ENCODE data around the gene GLRX2.
"Not testable (repeated sequence)": the region's sequence is repeated elsewhere in the genome, so short reads cannot be mapped to it uniquely, and the experiment has no call there.

The GLRX2 gene

GRCh38 chr1:193104907-193105820 is at the start of gene GLRX2:
TSS of gene GLRX2 (minus strand) at chr1:193105414. CDS start at chr1:193105382, 32 bp downstream.
- DNase-seq: peak; percentile 94

DNA sequence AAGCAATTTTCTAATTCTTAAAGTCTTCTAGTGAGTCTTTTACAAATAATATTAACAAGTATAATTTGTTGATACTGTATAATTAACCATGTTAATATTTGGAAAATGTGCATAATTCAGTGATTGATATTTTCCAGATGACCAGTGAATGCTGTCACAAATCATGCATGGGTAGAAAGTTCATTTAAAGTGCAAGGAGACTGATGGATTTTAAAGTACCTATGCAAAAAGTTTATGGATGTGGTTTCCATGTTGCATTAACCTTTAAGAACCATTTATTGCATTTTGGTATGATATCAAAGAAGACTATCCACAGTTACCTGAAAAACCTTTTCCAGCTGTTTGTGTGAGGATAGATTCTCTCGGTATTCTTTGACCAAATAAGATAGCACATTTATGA is 39.8 kb upstream of the GLRX2 start:
- DNase-seq: no peak

DNA sequence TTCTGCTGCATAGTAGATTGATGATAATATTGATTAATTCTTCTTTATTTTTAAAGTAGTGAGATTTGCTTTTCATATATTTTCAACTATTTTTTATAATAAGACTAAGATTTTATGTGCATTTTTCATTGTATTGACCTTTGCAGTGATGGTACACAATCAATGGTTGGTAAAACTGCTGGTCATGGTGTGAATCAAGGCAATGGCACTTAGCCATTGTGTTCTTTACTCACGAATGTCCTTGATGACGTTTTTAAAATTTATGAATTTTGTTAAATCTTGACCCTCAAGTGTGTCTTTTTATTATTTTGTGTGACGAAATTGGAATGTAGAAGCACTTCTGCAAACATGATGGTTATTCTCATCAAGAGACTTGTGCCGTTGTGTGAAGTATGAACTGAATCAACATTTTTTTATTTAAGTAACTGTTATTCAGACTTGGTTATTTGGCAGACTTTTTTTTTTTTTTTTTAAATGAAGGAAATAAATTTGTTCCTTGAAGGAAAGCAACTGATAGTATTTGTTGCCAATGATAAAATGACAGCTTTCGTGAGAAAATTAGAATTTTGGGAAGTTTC is 39.2 kb upstream of the GLRX2 start:
- no peak for DNase-seq

GRCh38 chr1:193143285-193143684 is 38.1 kb upstream of the GLRX2 start:
- DNase-seq: peak; percentile 35

- DNase-seq: no peak
Measured at GRCh38 chr1:193142409-193142808, 37.2 kb upstream of the GLRX2 start.

DNA sequence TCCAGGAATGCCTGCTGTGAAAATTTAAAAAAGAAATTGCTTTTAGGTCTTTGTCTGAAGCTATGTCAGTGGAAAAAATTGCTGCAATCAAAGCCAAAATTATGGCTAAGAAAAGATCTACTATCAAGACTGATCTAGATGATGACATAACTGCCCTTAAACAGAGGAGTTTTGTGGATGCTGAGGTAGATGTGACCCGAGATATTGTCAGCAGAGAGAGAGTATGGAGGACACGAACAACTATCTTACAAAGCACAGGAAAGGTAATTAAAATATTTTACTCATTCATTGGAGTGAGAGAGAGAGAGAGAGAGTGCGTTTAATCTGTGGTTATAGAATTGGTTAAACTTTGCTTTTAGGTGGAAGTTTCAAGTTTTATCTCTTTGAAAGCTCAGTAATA is 36.6 kb upstream of the GLRX2 start:
- no peak for DNase-seq

GRCh38 chr1:193140254-193140653 is 35.0 kb upstream of the GLRX2 start:
- DNase-seq: no peak

DNA sequence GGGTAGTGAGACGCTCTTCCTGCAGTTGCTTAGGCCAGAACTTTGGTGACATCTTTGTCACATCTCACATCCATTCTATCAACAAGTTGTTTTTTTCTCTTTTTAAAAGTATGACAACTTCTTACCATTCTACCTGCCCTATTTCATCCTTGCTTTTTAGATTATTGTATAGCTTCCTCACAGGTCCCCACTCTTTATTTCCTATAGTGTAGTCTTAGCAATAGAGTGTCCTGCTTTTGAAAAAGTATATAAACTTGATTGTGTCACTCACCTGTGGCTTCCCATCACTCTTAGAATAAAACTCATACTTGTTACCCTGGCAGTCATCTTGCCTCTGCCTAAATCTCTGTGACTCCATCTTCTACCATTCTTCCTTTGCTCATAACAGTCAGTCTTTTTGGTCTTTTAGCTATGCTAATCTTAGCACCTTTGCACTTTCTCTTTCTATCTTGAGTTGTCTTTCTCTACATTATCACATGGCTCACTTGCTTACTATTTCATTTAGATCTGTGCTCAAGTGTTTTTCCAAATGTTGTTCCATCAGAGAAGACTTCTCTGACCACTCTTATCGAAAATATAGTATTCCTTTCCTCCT is 26.1 kb upstream of the GLRX2 start:
- DNase-seq: no peak

DNA sequence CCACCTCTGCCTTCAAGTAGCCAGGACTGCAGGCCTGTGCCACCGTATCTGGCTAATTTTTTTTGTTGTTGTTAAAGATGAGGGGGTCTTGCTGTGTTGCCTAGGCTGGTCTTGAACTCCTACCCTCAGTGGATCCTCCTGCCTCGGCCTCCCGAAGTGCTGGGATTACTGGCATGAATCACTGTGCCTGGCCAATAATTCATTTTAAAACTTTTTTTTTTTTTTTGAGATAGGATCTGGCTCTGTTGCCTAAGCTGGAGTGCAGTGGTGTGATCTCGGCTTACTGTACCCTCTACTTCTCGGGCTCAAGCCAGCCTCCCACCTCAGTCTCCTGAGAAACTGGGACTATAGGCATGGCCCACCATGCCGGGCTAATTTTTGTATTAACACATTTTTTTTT is 20.2 kb upstream of the GLRX2 start:
- no peak for DNase-seq

DNA sequence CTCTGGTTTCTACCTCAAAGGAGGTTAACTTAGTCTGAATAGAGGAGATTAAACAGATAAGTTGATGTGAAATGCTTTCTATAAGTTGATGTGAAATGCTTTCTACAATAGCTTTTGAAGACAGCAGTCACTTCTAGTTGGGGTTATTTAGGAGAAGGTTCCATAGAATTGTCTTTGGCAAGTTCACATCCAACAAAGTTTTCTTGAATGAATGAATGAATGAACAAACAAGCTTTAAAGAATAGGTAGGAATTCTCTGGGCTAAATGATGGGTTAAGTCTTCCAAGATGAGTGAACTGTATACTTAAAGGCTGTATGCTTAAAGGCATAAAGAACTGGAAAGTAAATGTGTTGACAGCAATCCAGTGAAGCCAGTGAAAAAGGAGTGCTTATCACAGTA is 18.5 kb upstream of the GLRX2 start:
- DNase-seq: no peak

DNA sequence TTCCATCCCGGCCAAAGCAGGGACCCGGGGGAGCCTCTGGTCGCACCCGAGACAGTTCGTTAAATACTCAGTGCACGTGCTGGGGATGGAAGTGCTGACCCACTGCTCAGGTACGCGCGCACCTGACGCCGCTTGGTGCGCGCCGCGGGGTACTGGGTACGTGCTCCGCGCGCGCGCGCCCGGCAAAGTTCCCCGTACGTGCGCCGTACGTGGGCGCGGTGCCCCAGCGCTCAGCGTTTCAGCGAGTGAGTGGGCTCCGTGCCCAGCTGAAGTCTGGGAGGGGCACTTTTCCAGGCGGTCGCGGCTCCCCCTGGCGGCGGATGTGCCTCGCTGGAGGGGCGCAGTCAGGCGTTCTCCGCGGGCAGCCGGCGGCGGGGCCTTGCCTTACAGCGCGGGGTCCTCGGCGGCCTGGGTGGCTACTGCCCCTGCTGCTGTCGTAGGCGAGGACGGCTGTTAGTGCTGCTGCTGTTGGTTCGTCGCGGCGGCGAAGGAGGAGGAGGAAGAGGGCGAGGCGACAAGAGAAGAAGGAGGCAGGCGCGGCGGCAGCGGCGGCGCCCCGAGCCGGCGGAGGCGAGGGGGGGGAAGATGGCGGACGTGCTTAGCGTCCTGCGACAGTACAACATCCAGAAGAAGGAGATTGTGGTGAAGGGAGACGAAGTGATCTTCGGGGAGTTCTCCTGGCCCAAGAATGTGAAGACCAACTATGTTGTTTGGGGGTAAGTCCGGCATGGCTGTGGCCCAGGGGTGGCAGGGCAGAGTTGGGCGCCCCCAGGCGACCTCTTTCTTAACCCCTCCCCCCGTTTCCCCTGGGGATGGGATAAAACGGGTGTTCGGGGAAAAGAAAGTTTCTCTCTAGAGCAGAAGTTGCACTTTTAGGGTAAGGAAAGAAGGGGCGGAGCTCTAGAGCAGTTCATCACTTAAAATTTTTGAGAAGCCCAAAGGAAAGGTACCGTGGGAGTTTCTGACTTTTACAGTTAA is 16.7 kb upstream of the GLRX2 start, which contains the start of gene CDC73:
CDC73 (plus strand) TSS at position 416 of the 978 bp plus-strand sequence; CDS start at position 586, 170 bp downstream.
- peak; percentile 99 for DNase-seq

DNA sequence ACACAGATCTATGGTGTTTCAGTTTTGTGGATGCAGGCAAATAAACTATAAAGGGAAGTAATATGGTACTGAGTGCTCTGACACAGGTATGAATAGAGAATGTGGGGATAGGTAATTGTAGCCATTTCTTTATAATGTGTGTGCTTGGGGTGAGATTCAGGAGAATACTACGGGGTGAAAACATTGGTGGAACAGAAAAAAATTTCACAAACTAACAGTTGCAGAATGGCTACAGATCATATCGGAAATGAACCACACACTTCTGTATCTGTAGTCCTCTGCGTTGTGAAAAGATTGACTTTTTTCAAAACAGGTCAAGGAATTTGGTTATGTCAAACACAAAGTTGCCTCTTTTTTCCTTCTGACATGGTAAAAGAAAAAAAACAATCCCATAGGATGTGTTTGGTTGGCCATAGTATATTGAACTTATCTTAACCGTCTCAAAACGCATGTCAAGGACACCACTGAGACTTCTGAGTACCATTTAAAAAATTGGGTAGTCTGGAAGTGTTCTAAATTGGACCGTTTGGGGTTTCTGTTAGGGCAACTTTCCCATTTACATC is 15.5 kb upstream of the GLRX2 start:
- DNase-seq: no peak

GRCh38 chr1:193118803-193119730 is 13.9 kb upstream of the GLRX2 start:
- DNase-seq: no peak

DNA sequence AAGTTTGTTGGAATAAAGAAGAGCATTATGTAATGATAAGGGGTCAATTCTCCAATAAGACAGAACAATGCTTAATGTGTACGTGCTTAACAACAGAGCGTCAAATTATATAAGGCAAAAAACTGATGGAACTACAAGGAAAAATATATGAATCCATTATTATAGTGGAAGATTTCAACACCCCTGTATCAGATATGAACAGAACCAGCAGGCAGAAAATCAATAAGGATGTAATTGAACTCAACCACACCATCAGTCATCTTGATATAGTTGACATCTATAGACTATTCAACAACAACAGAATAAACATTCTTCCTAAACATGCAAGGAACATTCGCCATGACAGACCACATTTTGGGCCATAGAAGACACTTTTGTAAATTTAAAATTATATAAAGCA is 13.0 kb upstream of the GLRX2 start:
- DNase-seq: no peak

- DNase-seq: not testable (repeated sequence)
Measured at GRCh38 chr1:193117167-193117566, 12.0 kb upstream of the GLRX2 start.

- DNase-seq: no peak
Measured at GRCh38 chr1:193115629-193116227, 10.5 kb upstream of the GLRX2 start.

GRCh38 chr1:193114485-193115095 is 9.4 kb upstream of the GLRX2 start:
- no peak for DNase-seq

GRCh38 chr1:193113992-193114332 is 8.7 kb upstream of the GLRX2 start:
- DNase-seq: no peak

DNA sequence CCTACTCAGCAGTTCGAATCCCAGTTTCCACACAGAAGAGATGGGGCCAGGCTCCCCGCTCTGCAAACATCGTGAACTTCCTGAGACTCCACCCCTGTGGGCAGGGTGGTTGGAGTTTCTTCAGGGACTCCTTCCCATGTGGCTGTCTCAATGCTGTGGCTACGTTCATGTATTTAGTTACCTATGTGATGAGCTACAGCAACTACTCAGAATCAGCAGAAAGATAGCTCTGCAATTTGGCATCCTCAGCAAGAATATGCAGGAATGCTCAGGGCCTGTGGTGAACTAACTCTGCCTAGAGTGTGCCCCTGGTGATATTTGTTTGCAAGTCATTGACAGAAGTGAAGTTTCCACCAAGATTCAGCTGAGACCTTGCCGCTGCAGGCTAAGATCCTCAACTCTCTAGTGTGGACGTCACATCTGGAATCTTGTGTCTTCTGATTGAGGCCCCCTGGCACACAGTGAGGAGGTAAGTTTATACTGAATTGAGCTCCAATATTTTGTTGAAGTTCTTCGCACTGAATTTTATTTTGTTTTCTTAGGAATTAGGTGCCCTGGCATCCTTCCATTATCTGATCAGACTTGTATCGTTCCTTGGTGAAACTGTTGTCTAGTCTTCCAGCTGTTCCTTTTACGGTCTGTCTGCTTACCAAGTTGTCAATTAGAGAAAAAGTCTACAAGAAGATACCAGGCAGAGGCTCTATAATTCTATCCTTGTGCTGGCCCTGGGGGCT is 8.2 kb upstream of the GLRX2 start:
- DNase-seq: no peak

GRCh38 chr1:193111641-193112090 is 6.5 kb upstream of the GLRX2 start:
- no peak for DNase-seq

Data from NCI-H69 (cell line).